Stimulated activated CD8-positive, alpha-beta memory T cell treated with anti-CD3 and anti-CD28 coated beads, Interleukin-15, amount 100 ng/mL, for 48 hours (primary cell): ENCODE results near the gene TMEM203.

Source experiments
- DNase-seq, 2 donors: peaks; one replicate each; pipeline ENCODE4 v3.0.0-alpha.2; 2020; ENCODE audit warnings: low read depth in 2 of 2

Gene TMEM203

DNA sequence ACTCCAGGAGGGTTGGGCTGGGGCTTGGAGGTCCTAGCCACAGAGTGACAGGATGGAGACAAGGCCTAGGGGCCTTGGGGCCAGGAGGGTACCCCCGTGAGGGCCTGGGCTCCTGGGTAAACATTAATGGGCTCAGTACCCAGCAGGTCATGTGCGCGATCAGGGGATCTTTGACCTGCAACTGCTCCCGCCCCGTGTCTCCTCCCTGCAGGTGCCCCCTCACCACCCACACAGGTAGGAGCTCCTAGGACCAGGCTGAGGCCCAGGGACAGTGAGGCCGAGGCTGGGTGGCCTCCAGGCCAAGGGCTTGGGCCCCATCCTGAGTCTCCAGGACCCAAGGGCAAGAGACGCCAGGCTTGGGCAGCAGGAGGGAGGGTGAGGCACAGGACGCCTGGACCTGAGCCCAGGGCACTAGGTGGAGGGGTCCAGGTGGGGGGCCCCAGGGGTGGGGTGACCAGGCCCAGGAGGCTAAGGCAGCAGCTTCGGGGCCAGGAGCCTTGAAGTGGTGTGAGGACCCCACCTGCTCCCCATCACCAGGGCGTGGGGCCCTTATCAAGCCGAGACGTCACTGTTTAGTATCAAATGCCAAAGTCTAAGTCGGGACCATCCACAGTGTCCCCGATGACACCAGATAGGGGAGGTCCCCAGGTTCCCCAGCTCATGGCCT lies 25.4 kb upstream of the TMEM203 start, which contains the start of gene SLC34A3:
TSS of gene SLC34A3 (plus strand) at position 197 of the 667 bp plus-strand sequence. CDS start 802 bp downstream, outside the sequence.
- DNase-seq = no peak

DNA sequence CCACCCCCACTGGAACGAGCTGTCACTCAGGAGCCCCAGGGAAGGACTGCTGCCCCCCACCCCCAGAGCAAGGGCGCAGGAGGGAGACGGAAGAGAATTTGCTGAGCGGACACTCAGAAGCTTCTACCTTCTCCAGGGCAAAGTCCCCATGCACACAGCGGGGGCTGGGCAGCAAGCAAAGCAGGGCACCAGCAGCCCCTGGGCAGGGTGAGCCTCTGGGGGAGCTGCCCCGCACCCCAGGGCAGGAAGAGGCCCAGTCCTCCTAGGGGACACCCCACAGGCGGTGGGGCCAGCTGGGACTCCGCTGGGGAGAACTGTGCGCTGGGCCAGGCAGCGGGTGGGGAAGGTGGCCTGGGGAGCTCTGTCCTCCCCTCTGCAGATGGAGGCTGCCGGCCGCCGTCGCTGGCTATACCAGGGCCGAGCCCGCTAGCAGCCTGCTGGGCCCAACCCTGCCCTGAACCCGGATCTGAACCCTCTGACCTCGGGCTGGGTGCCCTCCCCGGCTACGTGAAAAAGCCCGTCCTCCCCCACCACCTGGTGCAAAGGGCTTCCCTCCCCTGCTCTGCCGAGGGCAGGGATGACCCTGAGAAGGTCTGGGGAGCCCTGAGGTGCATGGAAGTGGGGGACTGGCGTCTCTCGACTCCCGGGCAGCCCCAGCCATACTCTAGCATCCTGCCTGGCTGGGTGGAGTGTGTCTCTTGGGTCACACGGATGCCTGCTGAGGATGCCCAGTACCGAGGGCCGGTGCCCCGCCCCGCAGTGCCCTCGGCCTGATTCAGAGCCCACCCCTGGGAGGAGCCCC lies 24.7 kb upstream of the TMEM203 start:
- no peak for DNase-seq

DNA sequence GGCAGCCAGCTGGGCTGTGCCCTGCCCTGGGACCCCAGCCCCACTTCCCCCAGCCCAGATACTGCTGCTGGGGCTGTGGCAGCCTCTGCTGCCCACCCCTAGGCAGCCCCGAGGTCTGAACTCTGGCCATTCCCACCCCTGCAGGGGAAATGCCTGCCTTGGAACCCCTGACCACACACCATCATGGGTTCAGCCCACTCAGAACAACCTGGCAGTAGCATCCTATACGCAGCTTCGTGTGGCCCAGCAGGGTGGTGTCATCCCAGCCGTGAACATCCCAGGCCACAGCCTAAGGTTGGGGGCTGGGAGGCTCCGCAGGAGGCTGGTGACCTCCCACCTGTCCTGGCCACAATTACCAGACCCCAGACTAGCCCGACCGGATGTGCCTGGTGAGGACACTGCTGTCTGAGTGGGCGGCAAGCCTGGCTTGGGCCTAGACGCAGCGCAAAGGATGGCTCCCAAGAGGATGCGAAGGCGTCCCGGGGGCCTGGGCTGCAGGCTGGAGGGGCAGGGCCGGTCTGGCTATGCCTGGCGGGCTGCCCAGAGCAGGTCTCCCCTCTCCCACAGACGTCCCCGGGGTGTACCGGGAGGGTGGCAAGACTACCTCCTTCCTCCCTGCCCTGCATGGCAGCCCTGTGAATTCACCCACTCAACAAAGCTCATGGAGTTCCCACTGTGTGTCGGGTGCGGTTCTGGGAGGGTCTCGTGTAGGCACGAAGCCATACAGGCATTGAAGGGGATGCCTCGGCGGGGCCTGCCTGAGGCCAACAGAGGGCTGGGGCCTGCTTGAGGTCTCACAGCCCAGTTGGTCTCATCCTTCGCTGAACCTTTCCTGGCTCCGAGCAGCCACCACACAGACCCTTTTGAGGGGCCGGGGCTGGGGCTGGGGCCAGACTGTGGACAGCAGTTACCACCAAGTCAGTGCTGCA lies 23.8 kb upstream of the TMEM203 start:
- no peak for DNase-seq

DNA sequence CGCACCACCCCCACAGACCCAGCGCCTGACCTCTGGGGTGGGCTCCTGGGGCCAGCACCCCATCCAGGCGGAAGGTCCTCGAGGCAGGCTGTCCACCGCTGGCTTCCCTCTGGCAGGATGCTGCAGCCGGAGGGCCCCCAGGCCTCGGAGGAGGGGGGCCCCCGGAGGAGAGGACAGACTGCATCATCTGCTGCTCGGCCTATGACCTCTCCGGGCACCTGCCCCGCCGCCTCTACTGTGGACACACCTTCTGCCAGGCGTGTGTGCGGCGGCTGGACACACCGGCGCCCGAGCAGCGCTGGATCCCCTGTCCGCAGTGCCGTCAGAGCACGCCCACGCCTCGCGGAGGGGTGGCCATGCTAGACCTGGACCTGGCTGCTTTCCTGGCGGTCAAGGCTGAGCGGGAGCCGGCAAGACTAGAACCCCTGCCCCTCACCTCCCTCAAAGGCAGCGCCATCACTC lies 23.1 kb upstream of the TMEM203 start:
- DNase-seq = no peak

DNA sequence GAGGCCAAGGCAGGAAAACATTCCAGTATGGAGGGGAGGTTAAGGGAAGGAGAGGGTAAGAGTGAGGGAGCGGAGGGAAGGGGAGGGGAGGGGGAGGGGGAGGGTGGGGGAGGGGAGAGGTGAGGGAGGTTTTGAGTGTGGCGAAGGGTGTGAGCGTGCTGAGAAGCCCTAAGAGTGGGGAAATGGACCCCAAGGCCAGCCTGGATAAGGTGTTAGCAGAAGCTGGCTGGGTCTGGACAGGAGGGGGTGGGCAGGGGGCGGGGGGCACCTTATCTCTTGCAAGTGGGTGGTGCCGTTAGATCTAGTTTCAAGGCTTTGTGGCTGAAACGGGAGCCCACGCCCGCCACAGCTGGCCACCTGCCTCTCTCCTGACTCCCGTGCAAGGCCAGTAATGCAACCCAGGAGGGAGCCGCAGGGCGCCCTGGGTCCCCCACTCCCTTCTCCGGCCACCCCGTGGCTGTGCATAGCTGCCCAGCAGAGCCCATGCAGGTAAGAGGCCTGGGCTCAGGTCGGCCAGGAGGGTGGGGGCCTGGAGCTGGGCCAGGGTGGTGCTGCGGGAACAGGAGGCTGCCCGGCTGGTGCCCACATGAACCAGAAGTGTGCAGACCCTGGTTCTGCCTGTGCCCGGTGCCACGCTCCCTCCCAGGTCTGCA lies 22.5 kb upstream of the TMEM203 start:
- no peak for DNase-seq

DNA sequence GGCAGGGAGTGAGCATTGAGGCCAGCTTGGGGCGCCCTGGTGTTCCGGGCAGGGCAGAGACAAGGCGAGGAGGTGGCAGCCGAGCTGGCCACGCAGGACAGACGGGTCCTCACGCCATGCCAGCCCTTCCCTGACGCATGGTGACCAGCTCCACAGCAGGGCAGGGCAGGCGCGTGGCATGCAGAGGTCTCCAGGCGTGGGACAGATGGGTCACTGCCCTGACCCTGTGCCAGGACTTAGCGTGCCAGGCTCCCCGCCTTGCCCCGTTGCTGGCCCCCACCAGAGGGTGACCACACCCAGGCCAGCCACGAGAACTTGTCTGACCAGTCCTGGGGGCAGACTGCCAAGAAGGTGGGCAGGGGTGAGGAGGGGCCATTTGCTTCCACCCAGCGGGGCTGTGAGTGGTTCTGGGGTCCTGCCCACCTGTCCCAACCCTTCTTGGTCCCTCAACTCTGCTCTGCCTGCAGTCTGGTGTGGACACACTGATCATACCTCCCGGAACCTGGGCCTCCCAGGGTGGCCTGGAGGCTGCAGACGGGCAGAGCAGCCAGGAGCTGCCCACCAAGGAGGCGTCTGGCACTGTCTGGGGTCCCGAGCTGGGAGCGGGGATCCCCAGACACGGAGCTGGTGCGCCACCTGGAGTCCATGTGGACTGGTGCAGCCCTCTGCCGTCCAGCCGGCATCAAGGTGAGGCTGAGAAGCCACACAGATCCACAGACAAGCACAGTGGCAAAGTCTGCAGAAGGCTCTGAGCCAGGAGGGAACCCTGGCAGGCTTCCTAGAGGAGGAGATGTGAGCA lies 21.8 kb upstream of the TMEM203 start, which contains the start of gene RNF224:
TSS of gene RNF224 (plus strand) at position 449 of the 799 bp plus-strand sequence. CDS start 834 bp downstream, outside the sequence.
- peak; percentile 73 to 74 for DNase-seq

DNA sequence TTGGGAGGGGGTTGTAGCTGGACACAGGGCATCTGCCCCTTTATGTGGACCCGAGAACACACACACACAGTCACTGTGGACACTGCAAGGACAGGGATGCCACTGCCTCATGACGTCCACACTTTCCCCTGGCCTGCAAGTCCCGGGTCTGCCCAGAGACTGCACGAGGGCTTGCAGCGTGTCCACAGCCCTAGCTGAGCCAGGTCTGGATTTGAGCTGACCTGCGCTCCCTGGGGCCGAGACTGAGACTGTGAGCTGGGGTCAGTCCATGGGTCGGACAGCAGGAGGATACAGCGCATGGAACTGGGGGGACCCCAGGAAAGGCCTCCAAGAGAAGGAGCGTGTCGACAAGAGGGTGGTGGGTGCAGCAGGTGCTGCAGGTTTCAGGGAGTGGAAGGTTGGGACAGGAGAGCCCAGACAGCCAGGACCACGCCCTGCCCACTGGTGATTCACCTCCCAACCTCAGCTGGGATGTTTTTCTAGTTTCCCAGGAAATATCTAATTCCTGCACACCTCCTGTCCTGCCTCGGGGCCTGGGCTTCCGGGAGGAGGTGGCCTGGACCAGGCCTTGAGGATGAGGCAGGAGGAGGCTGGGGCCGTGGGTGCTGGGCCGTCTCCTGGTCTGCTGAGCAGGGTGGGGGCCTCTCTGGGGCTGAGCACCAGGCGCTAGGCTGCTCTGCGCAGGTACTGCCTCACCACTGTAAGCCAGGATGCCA lies 21.0 kb upstream of the TMEM203 start:
- no peak for DNase-seq

DNA sequence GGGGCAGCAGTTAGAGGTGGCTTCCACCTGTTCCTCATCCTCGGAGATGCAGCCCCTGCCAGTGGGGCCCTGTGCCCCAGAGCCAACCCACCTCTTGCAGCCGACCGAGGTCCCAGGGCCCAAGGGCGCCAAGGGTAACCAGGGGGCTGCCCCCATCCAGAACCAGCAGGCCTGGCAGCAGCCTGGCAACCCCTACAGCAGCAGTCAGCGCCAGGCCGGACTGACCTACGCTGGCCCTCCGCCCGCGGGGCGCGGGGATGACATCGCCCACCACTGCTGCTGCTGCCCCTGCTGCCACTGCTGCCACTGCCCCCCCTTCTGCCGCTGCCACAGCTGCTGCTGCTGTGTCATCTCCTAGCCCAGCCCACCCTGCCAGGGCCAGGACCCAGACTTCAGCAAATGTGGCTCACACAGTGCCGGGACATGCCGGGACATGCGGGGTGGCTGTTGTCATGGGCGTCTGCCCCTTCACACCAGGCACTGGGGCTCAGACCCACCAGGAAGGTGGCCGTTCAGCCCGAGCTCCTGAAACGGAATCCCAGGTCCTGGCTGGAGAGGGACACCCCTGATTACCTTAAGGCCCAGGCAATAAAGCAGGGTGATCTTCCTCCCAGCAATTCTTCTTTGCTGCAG lies 20.4 kb upstream of the TMEM203 start:
- DNase-seq = no peak

DNA sequence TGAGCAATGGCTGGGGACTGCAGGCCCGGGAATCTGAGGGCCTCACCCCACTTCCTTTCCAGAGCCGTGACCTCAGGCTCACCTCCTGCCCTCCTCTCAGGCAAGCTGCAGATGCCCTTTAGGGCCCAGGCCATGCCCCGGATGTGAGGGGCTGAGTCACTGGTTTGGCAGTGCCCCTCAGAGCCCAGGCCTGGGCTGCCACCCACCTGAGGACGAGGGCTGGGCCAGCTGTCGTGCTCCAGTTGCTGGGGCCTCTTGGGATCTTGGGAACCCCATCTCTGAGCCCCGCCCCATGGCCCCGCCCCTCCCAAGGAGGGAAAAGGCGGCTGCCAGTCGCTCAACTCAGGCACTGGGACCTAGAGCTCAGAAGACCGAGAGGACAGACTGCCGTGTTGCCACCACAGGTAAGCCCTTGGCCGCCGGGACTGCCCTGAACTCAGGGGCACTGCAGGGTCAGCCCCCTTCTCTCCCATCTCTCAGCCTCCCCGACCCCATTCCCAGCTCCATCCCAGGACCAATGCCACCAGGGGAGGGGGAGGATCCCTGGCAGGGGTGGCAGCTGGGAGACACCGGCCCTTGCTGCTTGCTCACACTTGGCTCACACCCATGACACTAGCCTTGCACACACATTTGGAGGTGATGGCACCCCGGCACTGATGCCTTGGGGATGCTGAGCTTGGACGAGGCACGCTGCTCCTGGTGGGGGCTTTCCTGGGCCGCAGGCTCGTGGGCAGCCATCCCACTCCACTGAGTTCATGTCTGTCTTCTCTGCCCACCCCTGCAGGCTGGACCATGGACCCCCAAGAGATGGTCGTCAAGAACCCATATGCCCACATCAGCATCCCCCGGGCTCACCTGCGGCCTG lies 19.6 kb upstream of the TMEM203 start, which contains the start of gene CYSRT1:
TSS of gene CYSRT1 (plus strand) at position 345 of the 865 bp plus-strand sequence. CDS start at position 793, 448 bp downstream.
- DNase-seq = no peak

DNA sequence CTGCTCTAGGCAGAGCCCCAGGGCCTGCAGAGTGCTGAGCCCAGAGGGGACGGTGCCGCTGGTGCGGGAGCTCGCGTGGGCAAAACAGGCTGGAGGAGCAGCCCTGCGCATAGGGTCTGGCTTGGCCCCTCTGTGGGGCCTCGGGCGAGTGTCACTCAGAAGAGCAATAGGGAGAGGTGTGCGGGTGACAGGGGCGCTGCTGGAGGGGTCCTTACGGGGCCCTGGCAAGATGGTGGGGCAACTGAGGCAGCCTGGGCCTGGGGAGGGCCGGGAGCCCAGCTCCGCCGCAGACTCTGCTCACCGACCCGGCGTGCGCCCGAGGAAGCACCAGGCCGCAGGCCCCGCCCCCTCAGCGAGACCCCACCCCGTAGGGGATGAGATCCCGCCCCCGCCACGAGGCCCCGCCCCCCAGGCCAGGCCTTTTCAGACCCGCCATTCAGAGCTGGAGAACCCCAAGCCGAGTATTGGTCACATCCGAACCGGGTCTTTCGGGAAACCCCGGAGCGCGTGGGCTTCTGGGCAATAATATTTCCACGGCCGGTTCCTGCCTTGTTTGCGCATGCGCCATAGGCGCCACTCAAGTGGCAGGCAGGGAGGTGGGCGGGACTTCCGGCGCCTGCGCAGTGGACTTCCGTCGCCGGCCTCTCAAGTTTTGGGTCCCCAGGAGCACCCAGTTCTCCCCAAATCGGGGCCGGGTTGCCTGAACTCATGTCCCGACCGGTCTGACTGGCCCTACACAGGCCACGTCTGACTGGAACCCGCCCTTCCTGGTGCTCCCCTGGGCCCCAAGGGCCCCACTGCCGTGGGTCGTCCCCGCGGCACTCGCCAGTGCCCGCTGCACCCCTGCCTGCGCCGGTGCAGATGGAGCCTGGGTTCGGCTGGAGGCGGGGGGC lies 17.9 kb upstream of the TMEM203 start:
- DNase-seq = peak; percentile 99

DNA sequence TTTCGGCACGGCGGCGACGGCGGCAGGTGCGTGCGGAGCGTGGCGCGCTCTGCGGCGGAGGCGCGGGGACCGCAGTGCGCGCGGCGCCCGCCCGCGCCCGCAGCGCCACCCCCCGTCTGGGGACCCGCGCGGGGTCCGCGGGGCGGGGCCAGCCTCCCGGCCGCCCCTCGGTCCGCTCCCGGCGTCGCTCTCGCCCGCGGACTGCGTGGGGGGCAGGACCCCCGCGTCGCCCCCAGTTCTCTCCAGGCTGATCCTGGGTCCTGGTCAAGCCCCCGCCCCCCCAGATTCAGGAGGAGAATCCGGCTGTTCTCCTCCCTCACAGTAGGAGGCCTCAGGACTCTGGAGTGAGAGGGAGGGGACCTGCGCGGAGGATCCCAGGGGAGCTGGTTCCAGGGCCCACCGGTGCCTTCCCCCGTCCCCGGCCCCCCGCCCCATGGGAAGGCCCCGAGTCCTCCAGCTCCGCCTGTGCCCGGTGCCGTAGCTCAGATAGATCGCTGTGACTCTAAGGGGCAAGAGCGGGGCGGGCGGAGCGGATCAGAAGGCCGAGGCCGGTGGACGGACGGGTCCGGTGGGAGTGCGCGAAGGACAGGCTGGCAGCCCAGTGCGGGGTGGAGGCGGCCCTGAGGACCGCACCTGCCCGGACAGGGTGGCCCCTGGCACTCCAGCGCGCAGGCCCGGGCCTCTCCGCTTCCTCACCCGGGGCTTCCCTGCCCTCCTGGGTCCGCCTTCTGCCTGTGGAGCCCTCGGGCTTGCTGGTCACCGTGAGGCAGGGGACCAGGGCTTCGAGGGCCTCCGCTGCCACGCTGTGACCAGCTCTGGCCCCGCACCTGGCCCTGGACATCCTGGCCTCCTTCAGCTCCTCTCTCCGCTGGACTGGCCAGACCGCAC lies 17.0 kb upstream of the TMEM203 start, which contains the start of gene RNF208:
TSS of gene RNF208 (minus strand) at position 51 of the 888 bp plus-strand sequence. CDS start 1,028 bp downstream, outside the sequence.
- DNase-seq = no peak

DNA sequence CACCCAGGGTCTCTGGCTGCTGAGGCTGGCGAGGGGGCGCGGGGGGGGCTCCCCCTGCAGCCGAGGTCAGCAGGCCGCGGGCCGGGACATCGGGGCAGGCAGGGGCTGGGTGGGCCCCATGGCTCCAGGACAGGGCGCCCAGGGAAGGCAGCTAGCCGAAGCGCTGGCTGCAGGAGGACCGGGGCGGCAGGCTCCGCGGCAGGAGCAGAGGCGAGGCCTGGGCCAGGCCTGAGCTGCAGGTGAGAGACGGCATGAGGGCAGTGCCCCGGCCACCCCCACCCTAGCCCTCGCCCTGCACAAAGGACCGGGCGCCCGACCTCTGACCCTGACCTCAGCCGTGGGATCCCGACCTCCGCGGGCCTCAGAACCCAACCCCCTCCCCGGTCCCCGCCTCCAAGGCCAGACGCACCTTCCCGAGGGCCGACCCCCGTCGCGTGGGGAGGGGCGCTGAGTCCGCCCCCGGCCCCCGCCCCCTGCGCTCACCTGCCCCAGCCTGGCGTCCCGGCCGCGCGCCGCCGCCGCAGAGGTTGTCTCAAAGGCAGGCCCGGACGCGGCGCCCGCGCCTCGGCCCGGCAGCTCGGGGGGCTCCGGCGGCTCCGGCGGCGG lies 16.2 kb upstream of the TMEM203 start:
- DNase-seq = no peak

DNA sequence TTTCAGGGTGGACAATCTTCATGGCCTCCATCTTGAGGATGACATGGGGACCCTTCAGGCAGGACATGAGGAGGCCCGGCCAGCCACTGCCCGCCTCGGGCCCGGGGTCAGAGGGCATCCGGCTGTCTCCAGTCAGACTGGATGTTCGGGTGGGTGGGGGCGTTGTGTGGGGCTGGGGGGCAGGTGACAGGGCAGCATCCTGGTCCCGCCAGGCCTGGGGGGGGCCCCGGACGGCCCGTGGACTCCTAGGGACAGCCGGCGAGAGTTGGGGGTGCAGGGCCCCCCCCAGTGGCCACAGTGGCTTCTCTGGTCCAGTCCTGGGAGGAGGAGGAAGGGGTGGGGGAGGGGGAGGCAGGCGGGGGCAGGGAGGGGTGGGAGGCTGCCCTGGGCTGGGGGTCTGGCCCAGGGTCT lies 15.7 kb upstream of the TMEM203 start:
- DNase-seq = no peak

DNA sequence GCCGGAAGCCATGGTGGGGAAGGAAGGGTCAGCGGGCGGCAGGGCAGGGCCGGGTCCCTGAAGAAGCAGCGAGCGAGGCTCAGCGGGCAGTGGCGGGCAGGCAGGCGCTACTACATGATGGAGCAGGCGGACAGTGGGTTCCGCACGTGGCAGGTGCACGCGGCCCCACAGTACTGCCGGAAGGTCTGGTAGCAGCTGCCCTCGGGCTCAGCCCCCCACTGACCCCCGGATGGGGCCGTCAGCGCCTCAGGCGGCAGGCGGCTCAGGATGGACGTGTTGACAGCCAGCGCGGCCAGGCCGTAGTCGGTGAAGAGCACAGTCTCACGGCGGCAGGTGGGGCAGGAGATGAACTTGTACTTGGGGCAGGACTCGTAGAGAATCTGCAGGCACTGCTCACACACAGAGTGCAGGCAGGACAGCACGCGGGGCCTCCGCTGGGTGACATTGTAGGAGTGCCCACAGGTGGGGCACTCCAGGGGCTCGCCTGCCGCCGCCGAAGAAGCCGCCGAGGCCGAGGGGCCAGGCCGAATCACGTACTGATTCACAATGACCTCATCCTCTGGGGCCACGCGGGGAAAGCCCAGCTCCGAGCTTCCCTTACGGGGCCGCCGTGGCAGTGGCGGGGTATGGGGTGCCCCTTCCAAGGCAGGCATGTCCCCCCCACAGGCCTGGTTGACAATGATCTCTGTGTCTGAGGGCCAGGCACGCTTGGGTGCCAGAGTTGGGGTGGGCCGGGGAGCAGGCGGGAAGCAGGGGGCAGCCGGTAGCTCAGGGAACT lies 15.1 kb upstream of the TMEM203 start:
- no peak for DNase-seq
